ENCODE measurements around the gene ROBO1.

The ROBO1 gene

GRCh38 chr3:78665776-78666469 is 1101.9 kb downstream of the ROBO1 start:
- ATAC-seq: no peak

- ATAC-seq: no peak
Measured at GRCh38 chr3:78665101-78665500, 1102.7 kb downstream of the ROBO1 start.

GRCh38 chr3:78660957-78661356 is 1106.8 kb downstream of the ROBO1 start:
- no peak for ATAC-seq

GRCh38 chr3:78659386-78659987 is 1108.3 kb downstream of the ROBO1 start:
- ATAC-seq: no peak

GRCh38 chr3:78647726-78648125 is 1120.1 kb downstream of the ROBO1 start:
- no peak for ATAC-seq

GRCh38 chr3:78645628-78646310 is 1122.0 kb downstream of the ROBO1 start:
- no peak for ATAC-seq

GRCh38 chr3:78644847-78645246 is 1123.0 kb downstream of the ROBO1 start:
- no peak for ATAC-seq

GRCh38 chr3:78642226-78643035 is 1125.4 kb downstream of the ROBO1 start:
- no peak for ATAC-seq

GRCh38 chr3:78641703-78642102 is 1126.1 kb downstream of the ROBO1 start:
- no peak for ATAC-seq

- ATAC-seq: no peak
Measured at GRCh38 chr3:78634316-78634715, 1133.5 kb downstream of the ROBO1 start.

GRCh38 chr3:78633626-78634025 is 1134.2 kb downstream of the ROBO1 start:
- no peak for ATAC-seq

GRCh38 chr3:78632925-78633553 is 1134.8 kb downstream of the ROBO1 start:
- no peak for ATAC-seq

GRCh38 chr3:78629544-78629943 is 1138.3 kb downstream of the ROBO1 start:
- no peak for ATAC-seq

GRCh38 chr3:78621061-78621716 is 1146.6 kb downstream of the ROBO1 start:
- ATAC-seq: no peak

GRCh38 chr3:78614486-78614885 is 1153.3 kb downstream of the ROBO1 start:
- ATAC-seq: no peak

GRCh38 chr3:78613421-78613879 is 1154.3 kb downstream of the ROBO1 start:
- no peak for ATAC-seq

- no peak for ATAC-seq
Measured at GRCh38 chr3:78611278-78611677, 1156.5 kb downstream of the ROBO1 start.

GRCh38 chr3:78610462-78611125 is 1157.2 kb downstream of the ROBO1 start:
- no peak for ATAC-seq

GRCh38 chr3:78606756-78607155 is 1161.0 kb downstream of the ROBO1 start:
- no peak for ATAC-seq

GRCh38 chr3:78605178-78605577 is 1162.6 kb downstream of the ROBO1 start:
- no peak for ATAC-seq

- ATAC-seq: no peak
Measured at GRCh38 chr3:78604341-78604740, 1163.5 kb downstream of the ROBO1 start.

Data from activated CD4-positive, CD25-positive, alpha-beta regulatory T cell treated with anti-CD3 and anti-CD28 coated beads, Interleukin-2, amount 50 U/mL, for 24 hours (primary cell).